HL-60 (cell line): ENCODE results near the gene BOK.

Source experiments
- DNase-seq, 2 experiments: peaks; one replicate each; pipeline ENCODE4 v3.0.0-alpha.2; 2010 to 2020; ENCODE audit warnings: low read depth in 1 of 2, low spot score in 1 of 2
- H3K27ac ChIP-seq: fragments of 250-450 bp; sonication (Bioruptor Pico); replicated peaks from 2 replicates; pipeline ENCODE4 v1.5.1; 2020; ENCODE audit warnings: mild to moderate bottlenecking, moderate library complexity
- H3K27me3 ChIP-seq: fragments of 250-450 bp; sonication (Bioruptor Pico); 2 replicates; pipeline ENCODE4 v1.5.1; 2021; ENCODE audit warnings: mild to moderate bottlenecking, moderate library complexity; ENCODE audit not compliant: insufficient read depth, poor library complexity, severe bottlenecking
- H3K4me3 ChIP-seq: replicated peaks from 2 replicates; pipeline ENCODE4 v1.5.1; 2011; ENCODE audit warnings: mild to moderate bottlenecking, control low read depth, low read length; ENCODE audit not compliant: insufficient read depth
- CTCF ChIP-seq: IDR thresholded peaks from one replicate; pipeline ENCODE4 v1.5.1; 2011; ENCODE audit warnings: low read length, control low read depth, inconsistent platforms; ENCODE audit not compliant: insufficient read depth
- GABPA ChIP-seq: IDR thresholded peaks from 2 replicates; pipeline ENCODE4 v1.6.1; 2012; ENCODE audit warnings: low read depth
- POLR2AphosphoS5 ChIP-seq: IDR thresholded peaks from 2 replicates; pipeline ENCODE4 v1.6.1; 2012; ENCODE audit warnings: low read depth
- REST ChIP-seq: IDR thresholded peaks from 2 replicates; pipeline ENCODE4 v1.6.1; 2012; ENCODE audit warnings: low read depth; ENCODE audit not compliant: insufficient replicate concordance
- SPI1 ChIP-seq: IDR thresholded peaks from 2 replicates; pipeline ENCODE4 v1.6.1; 2012; ENCODE audit warnings: low read depth, mild to moderate bottlenecking, borderline replicate concordance

Gene BOK

GRCh38 chr2:241514553-241514952 lies 44.0 kb upstream of the BOK start:
- no peak for DNase-seq
- H3K27ac ChIP-seq = no peak overlapping the region
- no peak overlapping the region for H3K4me3 ChIP-seq
- TF ChIP-seq SPI1 (no peak), CTCF (no peak), REST (no peak), POLR2AphosphoS5 (no peak), GABPA (no peak)
- no peaks in the 10 kb centered on the region for H3K27me3 ChIP-seq

- H3K27ac ChIP-seq = no peak overlapping the region
- no peak for DNase-seq
- TF ChIP-seq GABPA (no peak), SPI1 (no peak), REST (no peak)
- no peaks in the 10 kb centered on the region for H3K27me3 ChIP-seq
- no peak overlapping the region for H3K4me3 ChIP-seq
Observed at GRCh38 chr2:241514986-241515737, 43.4 kb upstream of the BOK start.

GRCh38 chr2:241516520-241516965 lies 42.0 kb upstream of the BOK start:
- no peak overlapping the region for H3K27ac ChIP-seq
- no peak for TF ChIP-seq CTCF
- TF ChIP-seq REST = no peak
- no peak for TF ChIP-seq POLR2AphosphoS5
- no peak for TF ChIP-seq GABPA
- TF ChIP-seq SPI1 = no peak

More at GRCh38 chr2:241516520-241516965, 42.0 kb upstream of the BOK start:
- no peak for DNase-seq
- Histone ChIP-seq H3K4me3 (no peak overlapping the region), H3K27me3 (no peaks in the 10 kb centered on the region)
